Measurements from ENCODE around the gene KANK4. TPM values are rescaled to one million over a fixed set of nuclear protein-coding genes. Genes with fewer than 3 reads are reported as not detected.

The KANK4 gene
- total and polyA plus RNA-seq, 12 donors: 0.12 to 1.1 (median 0.26) TPM; not detected in 2

- Histone ChIP-seq H3K27me3 (no peaks in the 10 kb centered on the region), H3K4me1 (replicated peaks in 1 of 2) (no peaks in the 10 kb centered on the region), H3K36me3 (replicated peaks in 1 of 2) (no peaks in the 10 kb centered on the region), H3K27ac (no peak overlapping the region), H3K9me3 (replicated peaks in 1 of 3) (no peaks in the 10 kb centered on the region), H3K4me3 (no peak overlapping the region)
- DNase-seq: peak in 1 of 7 donors; percentile 27
- TF ChIP-seq CTCF (IDR thresholded peaks at IDR 0.05) (no peak), POLR2A (IDR thresholded peaks at IDR 0.05) (no peak)
- WGBS, 4 donors: 28 to 56% (median 44%) methylated on average over 2 of the region's 2 CpGs
- intact Hi-C loops (cut with DNase I): no loop called here
Measured at GRCh38 chr1:62218604-62219003, 100.6 kb downstream of the KANK4 start.

- no peak for DNase-seq
- Histone ChIP-seq H3K4me1 (replicated peaks in 1 of 2) (no peaks in the 10 kb centered on the region), H3K9me3 (replicated peaks in 1 of 3) (no peaks in the 10 kb centered on the region), H3K4me3 (no peak overlapping the region), H3K36me3 (replicated peaks in 1 of 2) (no peaks in the 10 kb centered on the region), H3K27ac (no peak overlapping the region), H3K27me3 (no peaks in the 10 kb centered on the region)
- intact Hi-C loops (cut with DNase I): no loop called here
- WGBS, 4 donors: 63 to 78% (median 69%) methylated on average over 4 to 6 of the region's 6 CpGs
- TF ChIP-seq POLR2A (IDR thresholded peaks at IDR 0.05) (no peak), CTCF (IDR thresholded peaks at IDR 0.05) (no peak)
Measured at GRCh38 chr1:62213075-62213914, 105.9 kb downstream of the KANK4 start.

GRCh38 chr1:62212411-62212810, 106.8 kb downstream of the KANK4 start:
- H3K4me3 ChIP-seq: no peak overlapping the region
- TF ChIP-seq POLR2A (IDR thresholded peaks at IDR 0.05) (no peak), CTCF (IDR thresholded peaks at IDR 0.05) (no peak)
- WGBS, 4 donors: 79 to 89% (median 85%) methylated on average over 6 of the region's 6 CpGs
- no peaks in the 10 kb centered on the region for H3K27me3 ChIP-seq
- H3K9me3 ChIP-seq (replicated peaks in 1 of 3): no peaks in the 10 kb centered on the region
- H3K4me1 ChIP-seq (replicated peaks in 1 of 2): no peaks in the 10 kb centered on the region
- no peaks in the 10 kb centered on the region for H3K36me3 ChIP-seq (replicated peaks in 1 of 2)
- DNase-seq: no peak
- intact Hi-C loops (cut with DNase I): no loop called here
- no peak overlapping the region for H3K27ac ChIP-seq

GRCh38 chr1:62210960-62211359, 108.3 kb downstream of the KANK4 start:
- H3K4me1 ChIP-seq (replicated peaks in 1 of 2): no peaks in the 10 kb centered on the region
- 82 to 98% (median 94%) methylated on average over 1 of the region's 1 CpG for WGBS, 4 donors
- H3K4me3 ChIP-seq: no peak overlapping the region
- H3K27ac ChIP-seq: no peak overlapping the region
- H3K27me3 ChIP-seq: no peaks in the 10 kb centered on the region
- intact Hi-C loops (cut with DNase I): no loop called here
- no peaks in the 10 kb centered on the region for H3K9me3 ChIP-seq (replicated peaks in 1 of 3)
- no peak for DNase-seq
- TF ChIP-seq POLR2A (IDR thresholded peaks at IDR 0.05) (no peak), CTCF (IDR thresholded peaks at IDR 0.05) (no peak)
- no peaks in the 10 kb centered on the region for H3K36me3 ChIP-seq (replicated peaks in 1 of 2)

Measured in adrenal gland (tissue), 12 donors.